WTC11 (cell line): ENCODE measurements around the gene SH3BGRL.

Experiments used
- ARID4B ChIP-seq: sonication (generic); formaldehyde crosslinking; IDR thresholded peaks from 2 replicates; pipeline ENCODE4 v1.8.0; 2023; ENCODE audit warnings: missing genetic modification reagents, mild to moderate bottlenecking, borderline replicate concordance
- ATF2 ChIP-seq: sonication (generic); formaldehyde crosslinking; IDR thresholded peaks from 2 replicates; pipeline ENCODE4 v1.8.1; 2022; ENCODE audit warnings: low read depth, missing genetic modification reagents, borderline replicate concordance
- CDX4 ChIP-seq: fragments of 250-450 bp; sonication (Bioruptor Pico); IDR thresholded peaks from 2 replicates; pipeline ENCODE4 v1.9.0; 2021; ENCODE audit warnings: moderate library complexity, mild to moderate bottlenecking, inconsistent platforms, borderline replicate concordance
- CREB1 ChIP-seq: sonication (generic); formaldehyde crosslinking; IDR thresholded peaks from 2 replicates; pipeline ENCODE4 v1.8.0; 2023; ENCODE audit warnings: mild to moderate bottlenecking, missing genetic modification reagents
- CTCF ChIP-seq: fragments of 200-600 bp; IDR thresholded peaks from 2 replicates; pipeline ENCODE4 v1.8.0; 2022; ENCODE audit warnings: antibody characterized with exemption
- E2F4 ChIP-seq: sonication (generic); formaldehyde crosslinking; IDR thresholded peaks from 2 replicates; pipeline ENCODE4 v1.8.1; 2022; ENCODE audit warnings: low read depth, mild to moderate bottlenecking, moderate library complexity, missing genetic modification reagents, borderline replicate concordance
- JUN ChIP-seq: sonication (generic); formaldehyde crosslinking; IDR thresholded peaks from 2 replicates; pipeline ENCODE4 v1.8.0; 2023; ENCODE audit warnings: mild to moderate bottlenecking, missing genetic modification reagents
- NFE2L1 ChIP-seq: sonication (generic); formaldehyde crosslinking; IDR thresholded peaks from 2 replicates; pipeline ENCODE4 v1.8.1; 2023; ENCODE audit warnings: missing genetic modification reagents
- NR1H2 ChIP-seq: sonication (generic); formaldehyde crosslinking; IDR thresholded peaks from 2 replicates; pipeline ENCODE4 v1.9.0; 2021; ENCODE audit warnings: mild to moderate bottlenecking, moderate library complexity, missing genetic modification reagents
- PRDM15 ChIP-seq: sonication (generic); formaldehyde crosslinking; IDR thresholded peaks from 2 replicates; pipeline ENCODE4 v1.8.0; 2022; ENCODE audit warnings: missing genetic modification reagents
- PRRX2 ChIP-seq: fragments of 250-450 bp; sonication (Bioruptor Pico); IDR thresholded peaks from 2 replicates; pipeline ENCODE4 v1.8.0; 2021; ENCODE audit warnings: mild to moderate bottlenecking
- USF2 ChIP-seq: sonication (generic); formaldehyde crosslinking; IDR thresholded peaks from 2 replicates; pipeline ENCODE4 v1.8.1; 2023; ENCODE audit warnings: mild to moderate bottlenecking, missing genetic modification reagents, moderate library complexity
- ZNF423 ChIP-seq: fragments of 250-450 bp; sonication (Bioruptor Pico); IDR thresholded peaks from 2 replicates; pipeline ENCODE4 v2.1.2; 2022; ENCODE audit warnings: mild to moderate bottlenecking, moderate library complexity
- ZSCAN18 ChIP-seq: fragments of 250-450 bp; sonication (Bioruptor Pico); IDR thresholded peaks from 2 replicates; pipeline ENCODE4 v2.1.2; 2022; ENCODE audit warnings: mild to moderate bottlenecking, moderate library complexity

- TF ChIP-seq CTCF (no peak), PRDM15 (CRISPR knock-in tag) (no peak), E2F4 (no peak), JUN (CRISPR knock-in tag) (no peak), ZNF423 (CRISPR knock-in tag) (no peak), USF2 (no peak), CREB1 (CRISPR knock-in tag) (no peak), PRRX2 (CRISPR knock-in tag) (no peak), ZSCAN18 (no peak), CDX4 (no peak), NFE2L1 (CRISPR knock-in tag) (no peak), NR1H2 (CRISPR knock-in tag) (no peak), ARID4B (CRISPR knock-in tag) (no peak), ATF2 (CRISPR knock-in tag) (no peak)
Measured at GRCh38 chrX:81168391-81168790, 33.5 kb upstream of the SH3BGRL start.
